H9 (cell line): ENCODE data around the gene FUT1. TPM values are rescaled to one million over a fixed set of nuclear protein-coding genes. Genes with fewer than 3 reads are reported as not detected.

Experiments
- DNase-seq: peaks from one replicate; pipeline ENCODE4 v3.0.0-alpha.2; 2017
- H2AFZ ChIP-seq: one replicate; pipeline ENCODE4 v1.6.1; 2013; ENCODE audit warnings: mild to moderate bottlenecking, low read length, control low read depth, moderate library complexity
- H2AK5ac ChIP-seq: 2 replicates; pipeline ENCODE4 v1.6.1; 2013; ENCODE audit warnings: low read length, control low read depth, mixed read lengths; ENCODE audit not compliant: insufficient read length
- H2BK120ac ChIP-seq: one replicate; pipeline ENCODE4 v1.6.1; 2013; ENCODE audit warnings: low read depth, mild to moderate bottlenecking, low read length, control low read depth, inconsistent platforms; ENCODE audit not compliant: poor library complexity, severe bottlenecking
- H2BK12ac ChIP-seq: 2 replicates; pipeline ENCODE4 v1.6.1; 2013; ENCODE audit warnings: low read length, control low read depth, mixed read lengths, low read depth; ENCODE audit not compliant: insufficient read length
- H2BK15ac ChIP-seq: 2 replicates; pipeline ENCODE4 v1.6.1; 2013; ENCODE audit warnings: low read depth, low read length, control low read depth
- H2BK20ac ChIP-seq: one replicate; pipeline ENCODE4 v1.6.1; 2013; ENCODE audit warnings: low read depth, mild to moderate bottlenecking, low read length, control low read depth, inconsistent platforms; ENCODE audit not compliant: poor library complexity, severe bottlenecking
- H2BK5ac ChIP-seq: 2 replicates; pipeline ENCODE4 v1.6.1; 2013; ENCODE audit warnings: low read length, control low read depth, mixed read lengths; ENCODE audit not compliant: insufficient read length
- H3K14ac ChIP-seq: 2 replicates; pipeline ENCODE4 v1.6.1; 2013; ENCODE audit warnings: low read length, control low read depth; ENCODE audit not compliant: insufficient read depth
- H3K18ac ChIP-seq: 2 replicates; pipeline ENCODE4 v1.6.1; 2013; ENCODE audit warnings: low read depth, mild to moderate bottlenecking, mixed read lengths, low read length, control low read depth; ENCODE audit not compliant: insufficient read length
- H3K23ac ChIP-seq: 2 replicates; pipeline ENCODE4 v1.6.1; 2013; ENCODE audit warnings: low read length, control low read depth, mixed read lengths, low read depth; ENCODE audit not compliant: insufficient read length
- H3K23me2 ChIP-seq: 2 replicates; pipeline ENCODE4 v1.6.1; 2013; ENCODE audit warnings: low read depth, mild to moderate bottlenecking, mixed read lengths, low read length, control low read depth; ENCODE audit not compliant: insufficient read length, poor library complexity, severe bottlenecking
- H3K27ac ChIP-seq: 2 replicates; pipeline ENCODE4 v1.5.1; 2013; ENCODE audit warnings: low read length, control low read depth, mixed read lengths, low read depth; ENCODE audit not compliant: insufficient read length
- H3K27me3 ChIP-seq: 2 replicates; pipeline ENCODE4 v1.6.1; 2013; ENCODE audit warnings: low read length, control low read depth, inconsistent platforms; ENCODE audit not compliant: insufficient read depth
- H3K4ac ChIP-seq: 2 replicates; pipeline ENCODE4 v1.6.1; 2013; ENCODE audit warnings: low read depth, mild to moderate bottlenecking, control low read depth, inconsistent platforms, low read length, moderate library complexity
- H3K4me1 ChIP-seq: 2 replicates; pipeline ENCODE4 v1.6.1; 2013; ENCODE audit warnings: low read length, control low read depth, inconsistent platforms; ENCODE audit not compliant: insufficient read depth
- H3K4me2 ChIP-seq: 2 replicates; pipeline ENCODE4 v1.6.1; 2013; ENCODE audit warnings: low read length, control low read depth, mixed read lengths; ENCODE audit not compliant: insufficient read length, insufficient read depth
- H3K56ac ChIP-seq: 2 replicates; pipeline ENCODE4 v1.6.1; 2013; ENCODE audit warnings: low read depth, mild to moderate bottlenecking, mixed read lengths, low read length, control low read depth; ENCODE audit not compliant: insufficient read length
- H3K79me1 ChIP-seq: 2 replicates; pipeline ENCODE4 v1.6.1; 2013; ENCODE audit warnings: low read depth, mild to moderate bottlenecking, moderate library complexity, low read length, control low read depth, inconsistent platforms; ENCODE audit not compliant: insufficient read depth, poor library complexity, severe bottlenecking
- H3K79me2 ChIP-seq: 2 replicates; pipeline ENCODE4 v1.6.1; 2013; ENCODE audit warnings: low read length, control low read depth, inconsistent platforms; ENCODE audit not compliant: insufficient read depth
- H3K9ac ChIP-seq: 2 replicates; pipeline ENCODE4 v1.6.1; 2013; ENCODE audit warnings: low read length, control low read depth, mixed read lengths; ENCODE audit not compliant: insufficient read length; ENCODE audit errors: extremely low read depth
- H3K9me3 ChIP-seq: one replicate; pipeline ENCODE4 v1.6.1; 2013; ENCODE audit warnings: low read depth, low read length, inconsistent platforms; ENCODE audit not compliant: control insufficient read depth
- H3T11ph ChIP-seq: one replicate; pipeline ENCODE4 v1.6.1; 2013; ENCODE audit warnings: mild to moderate bottlenecking, low read length, control low read depth, inconsistent platforms
- H4K20me1 ChIP-seq: one replicate; pipeline ENCODE4 v1.6.1; 2013; ENCODE audit not compliant: control insufficient read depth, insufficient read length, insufficient read depth
- H4K5ac ChIP-seq: 2 replicates; pipeline ENCODE4 v1.6.1; 2013; ENCODE audit warnings: low read depth, mild to moderate bottlenecking, mixed read lengths, low read length, control low read depth; ENCODE audit not compliant: insufficient read length
- H4K8ac ChIP-seq: replicated peaks from 2 replicates; pipeline ENCODE4 v1.6.1; 2013; ENCODE audit warnings: low read length, control low read depth, mixed read lengths, low read depth; ENCODE audit not compliant: insufficient read length
- H4K91ac ChIP-seq: 2 replicates; pipeline ENCODE4 v1.6.1; 2013; ENCODE audit warnings: low read depth, mild to moderate bottlenecking, moderate library complexity, mixed read lengths, low read length, control low read depth; ENCODE audit not compliant: insufficient read length
- H3K27ac Mint-ChIP-seq, 3 experiments: 2 replicates in 2 of 3; 3 replicates in 1 of 3; pipeline ENCODE4 v1.8.0; 2020 to 2021; ENCODE audit warnings: mixed read lengths in 3 of 3, mild to moderate bottlenecking in 1 of 3, moderate library complexity in 1 of 3
- H3K27me3 Mint-ChIP-seq: 2 replicates; pipeline ENCODE4 v1.8.0; 2021; ENCODE audit warnings: low read depth, mild to moderate bottlenecking, moderate library complexity, mixed read lengths
- H3K36me3 Mint-ChIP-seq, 3 experiments: 2 replicates in 2 of 3; 3 replicates in 1 of 3; pipeline ENCODE4 v1.8.0; 2020 to 2021; ENCODE audit warnings: low read depth in 3 of 3, mixed read lengths in 3 of 3; ENCODE audit not compliant: insufficient read depth in 1 of 3
- H3K4me1 Mint-ChIP-seq, 2 experiments: 2 replicates each; pipeline ENCODE4 v1.8.0; 2020; ENCODE audit warnings: mixed read lengths in 2 of 2
- H3K4me3 Mint-ChIP-seq, 2 experiments: 2 replicates in 1 of 2; 3 replicates in 1 of 2; pipeline ENCODE4 v1.8.0; 2020 to 2021; ENCODE audit warnings: mild to moderate bottlenecking in 2 of 2, mixed read lengths in 2 of 2, moderate library complexity in 1 of 2
- H3K9me3 Mint-ChIP-seq, 2 experiments: 2 replicates in 1 of 2; 3 replicates in 1 of 2; pipeline ENCODE4 v1.8.0; 2020; ENCODE audit warnings: mild to moderate bottlenecking in 2 of 2, mixed read lengths in 2 of 2, moderate library complexity in 1 of 2
- CTCF ChIP-seq: fragments of 200-600 bp; sonication (generic); conservative IDR thresholded peaks from 3 replicates; pipeline ENCODE4 v1.8.0; 2021; ENCODE audit warnings: antibody characterized with exemption, mild to moderate bottlenecking
- WGBS: extraction: QIAGEN DNeasy Blood & Tissue Kit; methylation state at CpG from one replicate; pipeline ENCODE4 v1.1.7; 2013; ENCODE audit warnings: missing lambda C conversion rate, low lambda C conversion rate, mixed read lengths; ENCODE audit not compliant: insufficient read length; ENCODE audit errors: extremely low coverage; 5-methylcytosine and 5-hydroxymethylcytosine counted together
- total RNA-seq: library from RNA; stranded (reverse); gene quantifications from 2 replicates; pipeline ENCODE4 v1.2.1, GENCODE V29; 2021

The FUT1 gene
- total RNA-seq, 1 experiment from 2014 or later = 16.1 TPM

- H4K91ac ChIP-seq = peak overlapping the region; percentile 39
- no CpG with 5 or more reads among the region's 11 CpGs for WGBS
- H3K4me2 ChIP-seq = no peak overlapping the region
These were observed 3.8 kb upstream of the FUT1 start for GRCh38 chr19:48756212-48756611.

More at GRCh38 chr19:48756212-48756611, 3.8 kb upstream of the FUT1 start:
- Histone ChIP-seq H3K79me1 (no peaks in the 10 kb centered on the region), H3K27ac (no peak overlapping the region), H4K5ac (no peak overlapping the region), H3K18ac (peak overlapping the region; percentile 12), H4K20me1 (no peaks in the 10 kb centered on the region), H3K23ac (no peak overlapping the region), H2BK15ac (no peak overlapping the region), H3K27me3 (no peaks in the 10 kb centered on the region), H3T11ph (no peak overlapping the region), H3K9me3 (no peaks in the 10 kb centered on the region), H3K14ac (peak overlapping the region; percentile 87), H3K9ac (no peak overlapping the region), H2BK5ac (no peak overlapping the region), H2BK20ac (no peak overlapping the region), H2AK5ac (peak overlapping the region; percentile 91), H2BK120ac (peak overlapping the region; percentile 89), H3K23me2 (peaks cover 8% of the 10 kb centered on the region), H3K79me2 (peaks cover 1% of the 10 kb centered on the region; the same call in 1 of the 2 replicates), H3K4ac (peak overlapping the region; percentile 48; the same call in 1 of the 2 replicates), H2BK12ac (peak overlapping the region; percentile 67), H3K4me1 (peaks cover 10% of the 10 kb centered on the region; the same call in 1 of the 2 replicates), H3K56ac (no peak overlapping the region), H2AFZ (no peak overlapping the region), H4K8ac (no peak overlapping the region)
- no peak overlapping the region for H3K4me3 Mint-ChIP-seq
- no peaks in the 10 kb centered on the region; a peak in 1 of 5 replicates for H3K9me3 Mint-ChIP-seq
- no peak for TF ChIP-seq CTCF
- H3K4me1 Mint-ChIP-seq = peaks cover 31 to 46% of the 10 kb centered on the region in 2 experiments
- H3K27ac Mint-ChIP-seq = peak overlapping the region in 2 of 3 experiments; percentile 16 to 82; a peak in 2 of 7 replicates
- DNase-seq = no peak
- peaks cover 20% of the 10 kb centered on the region for H3K27me3 Mint-ChIP-seq
- peaks cover 2 to 3% (median 2%) of the 10 kb centered on the region in 3 experiments; a peak in 5 of 7 replicates for H3K36me3 Mint-ChIP-seq
